Measurements from ENCODE around the gene ARHGAP32.

Gene ARHGAP32

DNA sequence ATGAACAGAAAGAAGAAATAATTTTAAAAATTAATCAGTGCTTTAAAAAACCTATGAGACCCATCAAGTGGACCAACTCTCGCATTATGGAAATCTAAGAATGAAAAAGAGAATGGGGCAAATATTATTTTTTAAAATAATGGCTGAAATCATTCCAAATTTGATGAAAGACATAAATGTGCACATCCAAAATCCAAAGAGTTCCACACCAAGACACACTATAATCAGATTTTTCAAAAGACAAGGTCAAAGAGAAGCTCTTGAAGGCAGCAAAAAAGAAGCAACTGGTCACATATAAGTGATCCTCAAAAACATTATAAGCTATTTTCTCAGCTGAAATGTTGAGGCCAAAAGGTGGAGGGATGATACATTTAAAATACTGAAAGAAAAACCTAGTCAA is 85.3 kb downstream of the ARHGAP32 start:
- DNase-seq, result no peak

DNA sequence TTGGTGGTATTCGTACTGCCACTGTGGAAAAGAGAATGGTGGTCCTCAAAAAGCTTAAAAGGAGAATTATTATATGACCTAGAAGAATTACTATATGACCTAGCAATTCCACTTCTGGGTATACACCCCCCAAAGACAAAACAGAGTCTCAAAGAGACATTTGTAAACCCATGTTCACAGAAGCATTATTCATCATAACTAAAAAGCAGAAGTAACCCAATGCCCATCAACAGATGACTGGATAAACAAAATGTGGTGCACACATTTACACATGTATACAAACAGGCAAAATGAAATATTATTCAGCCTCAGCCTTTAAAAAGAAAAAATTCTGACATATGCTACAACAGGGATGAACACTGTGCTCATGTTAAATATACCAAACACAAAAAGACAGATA is 89.4 kb downstream of the ARHGAP32 start:
- DNase-seq, result no peak

- DNase-seq, result no peak
These were observed 89.9 kb downstream of the ARHGAP32 start for GRCh38 chr11:129102225-129102624.

- no peak for DNase-seq
These were observed 98.8 kb downstream of the ARHGAP32 start for GRCh38 chr11:129093283-129093682.

- no peak for DNase-seq
These were observed 102.1 kb downstream of the ARHGAP32 start for GRCh38 chr11:129090056-129090455.

GRCh38 chr11:129089279-129089678 is 102.8 kb downstream of the ARHGAP32 start:
- DNase-seq, result no peak

DNA sequence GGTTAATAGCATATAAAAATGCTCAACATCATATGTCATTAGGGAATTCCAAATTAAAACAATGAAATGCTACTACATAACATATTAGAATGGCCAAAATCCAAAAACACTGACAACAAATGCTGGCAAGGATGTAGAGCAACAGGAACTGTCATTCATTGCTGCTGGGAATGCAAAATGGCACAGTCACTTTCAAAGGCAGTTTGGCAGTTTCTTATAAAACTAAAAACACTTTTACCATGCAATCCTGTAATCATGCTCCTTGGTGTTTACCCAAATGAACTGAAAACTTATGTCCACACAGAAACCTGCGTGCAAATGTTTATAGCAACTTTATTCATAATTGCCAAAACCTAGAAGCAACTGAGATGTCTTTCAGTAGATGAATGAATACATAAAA is 105.1 kb downstream of the ARHGAP32 start:
- no peak for DNase-seq

GRCh38 chr11:129077191-129077590 is 114.9 kb downstream of the ARHGAP32 start:
- DNase-seq, result no peak

GRCh38 chr11:129075757-129076156 is 116.4 kb downstream of the ARHGAP32 start:
- DNase-seq, result no peak

DNA sequence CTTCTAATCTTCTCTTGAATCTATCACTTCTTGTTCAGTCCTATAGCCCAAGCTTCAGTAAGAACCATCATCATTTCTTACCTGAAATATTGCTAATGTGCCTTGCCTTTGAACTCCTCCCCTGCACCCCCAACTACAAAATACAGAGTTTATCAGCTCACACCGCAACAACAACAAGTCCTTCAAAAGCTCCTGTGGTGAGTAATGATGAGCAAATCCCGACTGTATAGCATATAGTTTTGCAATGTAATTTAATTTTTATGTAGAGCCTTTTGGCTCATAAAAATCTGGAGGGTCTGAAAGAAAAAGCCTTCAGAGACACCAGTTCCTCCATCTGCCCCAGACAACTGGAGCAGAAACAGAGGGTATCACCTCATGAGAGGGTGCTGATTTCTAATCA is 124.7 kb downstream of the ARHGAP32 start:
- DNase-seq, result no peak

DNA sequence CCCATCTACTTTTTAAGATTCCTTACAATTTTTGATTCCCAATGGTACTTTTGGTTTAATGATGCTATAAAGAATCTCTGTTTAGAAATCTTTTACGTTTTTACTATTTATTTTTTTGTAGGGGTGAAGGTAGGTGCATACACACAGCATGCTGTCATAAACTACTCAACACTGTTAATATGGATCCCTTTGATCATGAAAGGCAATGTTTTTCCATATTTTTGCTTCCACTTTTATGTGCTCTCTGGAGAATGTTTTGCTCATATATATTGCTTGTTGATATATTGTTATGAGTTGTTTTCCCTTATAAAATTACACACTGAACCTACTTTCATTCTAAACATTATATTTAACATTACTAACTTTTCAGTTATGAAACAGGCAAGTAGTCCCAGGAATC is 125.9 kb downstream of the ARHGAP32 start:
- DNase-seq, result no peak

- DNase-seq, result no peak
These were observed 129.0 kb downstream of the ARHGAP32 start for GRCh38 chr11:129063118-129063517.

DNA sequence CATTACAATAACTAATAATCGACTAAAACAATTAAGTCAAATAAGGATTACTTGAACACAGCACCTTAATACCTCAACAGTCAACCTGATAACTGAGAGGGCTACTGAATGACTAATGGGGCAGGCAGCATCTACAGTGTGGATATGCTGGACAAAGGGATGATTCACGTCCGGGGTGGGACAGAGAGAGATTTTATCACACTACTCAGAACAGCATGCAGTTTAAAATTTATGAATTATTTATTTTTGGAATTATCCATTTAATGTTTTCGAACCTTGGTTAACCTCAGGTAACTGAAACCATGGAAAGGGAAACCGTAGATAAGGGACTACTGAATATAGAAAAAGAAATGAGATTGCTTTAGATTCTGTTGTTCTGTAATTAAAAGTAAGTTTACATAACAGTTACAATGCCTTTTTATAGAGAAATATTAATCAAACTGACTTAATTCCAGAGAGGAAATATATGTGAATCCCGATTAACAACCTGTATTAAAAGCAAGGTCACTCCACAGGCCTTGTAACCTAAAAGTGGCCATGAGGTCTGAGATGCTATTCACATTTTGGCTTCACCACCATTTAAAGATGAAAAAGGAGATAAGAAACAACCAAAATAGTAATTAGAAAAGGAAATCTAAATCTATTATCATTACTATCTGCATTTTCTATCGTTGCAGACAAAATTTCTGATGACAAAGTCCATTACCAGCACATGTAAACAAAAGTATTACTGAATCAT is 130.5 kb downstream of the ARHGAP32 start:
- DNase-seq, result no peak

DNA sequence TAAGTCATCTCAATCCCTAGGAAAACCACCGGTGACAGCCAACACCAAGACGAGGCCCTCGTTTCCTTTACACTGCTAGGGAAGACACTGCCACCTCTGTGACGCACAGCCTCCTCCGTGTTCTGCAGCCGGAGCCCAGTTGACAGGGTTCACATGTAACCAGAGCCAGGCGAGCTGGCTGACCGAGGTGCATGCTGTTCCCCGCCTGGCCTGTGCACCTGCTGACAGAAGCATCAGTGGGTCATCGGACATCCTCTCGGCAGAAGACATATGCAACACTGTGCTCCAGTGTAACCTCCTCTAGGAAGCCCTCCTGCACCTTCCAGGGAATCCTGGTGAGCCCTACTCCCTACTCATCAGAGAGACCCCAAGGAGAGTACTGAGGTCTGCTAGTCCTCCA is 135.2 kb downstream of the ARHGAP32 start:
- DNase-seq, result no peak

- no peak for DNase-seq
These were observed 136.9 kb downstream of the ARHGAP32 start for GRCh38 chr11:129055196-129055595.

- no peak for DNase-seq
These were observed 143.2 kb downstream of the ARHGAP32 start for GRCh38 chr11:129048911-129049310.

- no peak for DNase-seq
These were observed 147.0 kb downstream of the ARHGAP32 start for GRCh38 chr11:129045150-129045549.

GRCh38 chr11:129042503-129042902 is 149.6 kb downstream of the ARHGAP32 start:
- DNase-seq, result no peak

DNA sequence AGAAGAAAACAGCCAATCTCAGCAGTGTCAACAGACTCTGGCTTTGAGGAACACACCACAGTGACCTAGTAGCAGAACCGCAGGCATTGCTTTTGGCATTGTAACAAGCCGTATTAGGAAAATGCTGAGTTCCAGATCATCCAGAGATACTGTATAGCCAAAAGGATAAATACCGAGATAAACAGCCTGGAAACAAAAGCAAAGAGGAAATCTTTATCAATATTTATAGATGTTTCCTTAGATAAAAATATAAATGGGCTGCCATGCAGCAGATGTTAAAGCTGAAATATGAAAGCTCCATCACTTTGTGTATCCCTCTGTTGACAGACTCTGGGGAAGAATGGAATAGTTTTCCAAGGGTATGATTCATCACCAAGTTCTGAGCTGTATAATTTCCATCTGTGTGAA is 150.5 kb downstream of the ARHGAP32 start:
- DNase-seq, result no peak

GRCh38 chr11:129040934-129041333 is 151.2 kb downstream of the ARHGAP32 start:
- no peak for DNase-seq

DNA sequence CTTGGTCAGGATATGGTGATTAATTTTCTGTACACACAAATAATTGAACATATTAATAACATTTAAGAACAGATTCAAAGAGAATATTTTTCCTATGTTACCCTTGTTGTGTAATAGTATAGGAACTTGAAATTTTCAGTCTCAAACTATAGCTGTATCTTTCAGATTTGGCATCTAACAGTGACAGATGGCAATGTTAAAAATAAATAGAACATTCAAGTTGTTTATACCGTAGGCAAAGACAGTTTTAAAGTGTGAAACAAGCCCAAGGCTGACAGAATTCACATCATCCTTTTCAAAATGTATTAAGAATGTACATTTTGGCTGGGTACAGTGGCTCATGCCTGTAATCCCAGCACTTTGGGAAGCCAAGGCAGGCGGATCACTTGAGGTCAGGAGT is 156.9 kb downstream of the ARHGAP32 start:
- no peak for DNase-seq

- no peak for DNase-seq
These were observed 158.1 kb downstream of the ARHGAP32 start for GRCh38 chr11:129034001-129034400.

- DNase-seq, result no peak
These were observed 168.0 kb downstream of the ARHGAP32 start for GRCh38 chr11:129023968-129024676.

DNA sequence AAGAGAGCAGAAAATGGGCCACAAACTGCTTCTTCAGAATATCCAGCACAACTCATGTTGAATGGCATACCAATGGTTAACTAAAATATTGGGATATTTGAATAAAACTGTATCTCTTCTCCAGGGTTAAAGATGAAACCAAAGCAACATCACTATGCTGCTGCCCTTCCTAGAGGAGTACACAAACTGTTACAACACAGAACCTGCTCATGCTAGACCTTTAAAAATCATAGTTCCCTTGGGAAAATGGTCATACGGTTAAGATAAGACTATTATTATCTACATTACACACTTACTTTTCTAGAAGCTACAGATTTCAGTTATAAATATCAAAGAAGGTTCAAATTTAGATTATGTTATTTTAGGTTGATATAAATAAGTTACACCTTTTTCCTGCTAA is 170.8 kb downstream of the ARHGAP32 start:
- no peak for DNase-seq

DNA sequence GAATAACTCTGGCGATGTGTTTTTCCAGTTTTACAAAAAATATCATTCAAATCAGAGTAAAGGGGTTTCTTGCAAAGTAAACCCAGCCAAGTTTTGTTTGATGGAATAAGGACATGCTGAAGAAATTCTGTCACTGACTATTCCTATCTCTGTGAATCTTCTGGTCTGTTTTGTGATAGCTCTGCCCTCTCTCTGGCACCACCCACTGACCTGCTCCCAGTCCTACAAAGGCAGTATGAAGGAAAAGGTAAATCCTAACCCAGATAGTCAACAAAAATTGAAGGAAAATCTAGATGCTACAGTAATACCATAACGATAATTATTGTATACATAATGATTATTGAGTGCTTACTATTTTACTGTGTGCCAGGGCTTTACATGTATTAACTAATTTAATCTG is 173.1 kb downstream of the ARHGAP32 start:
- DNase-seq, result no peak

All from femur (tissue), 1 donor.